Hematopoietic multipotent progenitor cell treated with erythropoietin and hydrocortisone succinate and interleukin-3 and kit ligand, for 6 days (in vitro differentiated cells): ENCODE results near the gene KIF3B.
"Not testable (repeated sequence)": the region's sequence is repeated elsewhere in the genome, so short reads cannot be mapped to it uniquely, and the experiment has no call there.

Source experiments
- DNase-seq: peaks from one replicate; pipeline ENCODE4 v3.0.0-alpha.2; 2015

KIF3B gene

GRCh38 chr20:32277361-32278198 lies at the start of gene KIF3B:
Gene KIF3B (plus strand): TSS chr20:32277651. CDS start chr20:32309778, 32,127 bp downstream.
- peak; percentile 95 for DNase-seq

- DNase-seq = peak; percentile 70
Measured at GRCh38 chr20:32227744-32228688, 49.4 kb upstream of the KIF3B start.

GRCh38 chr20:32229251-32229747 lies 48.2 kb upstream of the KIF3B start:
- no peak for DNase-seq

- DNase-seq = no peak
Measured at GRCh38 chr20:32230707-32231106, 46.7 kb upstream of the KIF3B start.

- DNase-seq = no peak
Measured at GRCh38 chr20:32231245-32231644, 46.2 kb upstream of the KIF3B start.

GRCh38 chr20:32231847-32232246 lies 45.6 kb upstream of the KIF3B start:
- peak; percentile 55 for DNase-seq

- DNase-seq = no peak
Measured at GRCh38 chr20:32232326-32232886, 45.0 kb upstream of the KIF3B start.

GRCh38 chr20:32233286-32233685 lies 44.2 kb upstream of the KIF3B start:
- no peak for DNase-seq

- peak; percentile 31 for DNase-seq
Measured at GRCh38 chr20:32234135-32234808, 43.2 kb upstream of the KIF3B start.

- DNase-seq = no peak
Measured at GRCh38 chr20:32235331-32236047, 42.0 kb upstream of the KIF3B start.

- no peak for DNase-seq
Measured at GRCh38 chr20:32236048-32236533, 41.4 kb upstream of the KIF3B start.

GRCh38 chr20:32236819-32237218 lies 40.6 kb upstream of the KIF3B start:
- DNase-seq = no peak

GRCh38 chr20:32237419-32237818 lies 40.0 kb upstream of the KIF3B start:
- DNase-seq = no peak

GRCh38 chr20:32238483-32239425 lies 38.7 kb upstream of the KIF3B start:
- no peak for DNase-seq

GRCh38 chr20:32240205-32240604 lies 37.2 kb upstream of the KIF3B start:
- no peak for DNase-seq

- no peak for DNase-seq
Measured at GRCh38 chr20:32241807-32242206, 35.6 kb upstream of the KIF3B start.

GRCh38 chr20:32244150-32244823 lies 33.2 kb upstream of the KIF3B start:
- DNase-seq = no peak

- DNase-seq = no peak
Measured at GRCh38 chr20:32244959-32245358, 32.5 kb upstream of the KIF3B start.

- DNase-seq = not testable (repeated sequence)
Measured at GRCh38 chr20:32246208-32246607, 31.2 kb upstream of the KIF3B start.

GRCh38 chr20:32248043-32248442 lies 29.4 kb upstream of the KIF3B start:
- no peak for DNase-seq
